ENCODE measurements around the gene LRRC52. TPM values are rescaled to one million over a fixed set of nuclear protein-coding genes. Genes with fewer than 3 reads are reported as not detected.

Gene LRRC52
- total and polyA plus RNA-seq, 2 of the 13 experiments (the other 11 are each of a cell fraction or from before 2014, with no cell fraction given): not detected

GRCh38 chr1:165531021-165531420 is 12.8 kb upstream of the LRRC52 start:
- FAIRE-seq (no peak), ATAC-seq (no peak), DNase-seq (ENCODE audit: low spot score) (no peak)
- no peak overlapping the region for H3K4me3 ChIP-seq (replicated peaks in 1 of 3; ENCODE audit: insufficient read depth in 1 of 3, low read depth in 2 of 3, low read length in 3 of 3)
- BruUV-seq (replicated peaks): no TSS peak
- H3K9me3 ChIP-seq (ENCODE audit: low read length): no peaks in the 10 kb centered on the region
- no peak overlapping the region for H3K27ac ChIP-seq (ENCODE audit: extremely low read length, insufficient read depth, low read length)
- in situ Hi-C loops (cut with HindIII; ENCODE audit: extremely low pct_ligation_motif_present, low pct_unique_long_range_greater_than_20kb): no loop called here
- no peaks in the 10 kb centered on the region for H4K20me1 ChIP-seq (ENCODE audit: insufficient read depth, low read length)
- intact Hi-C loops (cut with micrococcal nuclease; ENCODE audit: unreplicated experiment): no loop called here
- H3K4me1 ChIP-seq (ENCODE audit: insufficient read depth, low read length): peaks cover 8% of the 10 kb centered on the region
- no peak overlapping the region for H3K4me2 ChIP-seq (ENCODE audit: low read depth, low read length)
- no peak overlapping the region for H3K9ac ChIP-seq (ENCODE audit: insufficient read depth, low read depth, low read length)
- POLR2A ChIA-PET: no interaction called here
- no peaks in the 10 kb centered on the region for H3K27me3 ChIP-seq (ENCODE audit: control insufficient read depth in 1 of 2, insufficient read depth in 2 of 2, low read length in 2 of 2)
- WGBS (ENCODE audit: low lambda C conversion rate): 0% methylated on average over 2 of the region's 2 CpGs
- H3K79me2 ChIP-seq (ENCODE audit: insufficient read depth, low read length): no peaks in the 10 kb centered on the region
- H3K36me3 ChIP-seq (replicated peaks in 1 of 2; ENCODE audit: control insufficient read depth in 1 of 2, insufficient read depth in 2 of 2, low read length in 2 of 2): no peaks in the 10 kb centered on the region
- H2AFZ ChIP-seq (ENCODE audit: low read length): no peak overlapping the region
- no peak for TF ChIP-seq ZNF251 (CRISPR knock-in tag; IDR thresholded peaks at IDR 0.05)
- CTCF ChIA-PET (ENCODE audit: low intra/inter-chr PET ratio, low total read pairs): no interaction called here

GRCh38 chr1:165532053-165532452 is 11.7 kb upstream of the LRRC52 start:
- BruUV-seq (replicated peaks): no TSS peak
- TF ChIP-seq ZNF784 (CRISPR knock-in tag; IDR thresholded peaks at IDR 0.05; ENCODE audit: borderline replicate concordance): no peak
- Histone ChIP-seq H3K36me3 (replicated peaks in 1 of 2; ENCODE audit: control insufficient read depth in 1 of 2, insufficient read depth in 2 of 2, low read length in 2 of 2) (no peaks in the 10 kb centered on the region), H2AFZ (ENCODE audit: low read length) (no peak overlapping the region), H3K4me3 (replicated peaks in 1 of 3; ENCODE audit: insufficient read depth in 1 of 3, low read depth in 2 of 3, low read length in 3 of 3) (no peak overlapping the region), H3K9ac (ENCODE audit: insufficient read depth, low read depth, low read length) (no peak overlapping the region), H3K9me3 (ENCODE audit: low read length) (no peaks in the 10 kb centered on the region), H3K79me2 (ENCODE audit: insufficient read depth, low read length) (no peaks in the 10 kb centered on the region), H3K27me3 (ENCODE audit: control insufficient read depth in 1 of 2, insufficient read depth in 2 of 2, low read length in 2 of 2) (no peaks in the 10 kb centered on the region), H3K27ac (ENCODE audit: extremely low read length, insufficient read depth, low read length) (no peak overlapping the region), H4K20me1 (ENCODE audit: insufficient read depth, low read length) (no peaks in the 10 kb centered on the region), H3K4me1 (ENCODE audit: insufficient read depth, low read length) (no peaks in the 10 kb centered on the region), H3K4me2 (ENCODE audit: low read depth, low read length) (no peak overlapping the region)
- WGBS (ENCODE audit: low lambda C conversion rate): 33% methylated on average over 7 of the region's 7 CpGs
- intact Hi-C loops (cut with micrococcal nuclease; ENCODE audit: unreplicated experiment) (no loop called here), in situ Hi-C loops (cut with HindIII; ENCODE audit: extremely low pct_ligation_motif_present, low pct_unique_long_range_greater_than_20kb) (no loop called here)
- POLR2A ChIA-PET: no interaction called here
- FAIRE-seq: no peak
- DNase-seq (ENCODE audit: low spot score): no peak
- ATAC-seq: no peak
- CTCF ChIA-PET (ENCODE audit: low intra/inter-chr PET ratio, low total read pairs): no interaction called here

All from HepG2 (cell line).